Naive thymus-derived CD4-positive, alpha-beta T cell (primary cell): ENCODE results near the gene ACSF3. TPM values are rescaled to one million over a fixed set of nuclear protein-coding genes. Genes with fewer than 3 reads are reported as not detected.

ENCODE experiments used
- ATAC-seq: fragments of 150-1000 bp; cut with Tn5 transposase; 2 replicates; pipeline ENCODE4 v1.10.0; 2021; ENCODE audit warnings: mild to moderate bottlenecking, moderate library complexity
- CTCF ChIA-PET: fragments of 350-600 bp; sonication (Branson Sonifier 250); formaldehyde crosslinking; loops from one replicate; lab custom pipeline; 2021; ENCODE audit warnings: antibody characterized with exemption; lab: Charles Lee
- POLR2A ChIA-PET: fragments of 350-600 bp; sonication (Branson Sonifier 250); formaldehyde crosslinking; loops from one replicate; lab custom pipeline; 2021; ENCODE audit warnings: antibody characterized with exemption, inconsistent platforms; lab: Charles Lee
- DNase-seq, 9 donors: peaks; one replicate each; pipeline versions ENCODE4 v3.0.0 to v3.0.0-alpha.2; 2020 to 2022; ENCODE audit warnings: mixed read lengths in 1 of 9
- H3K27ac ChIP-seq: one replicate; pipeline ENCODE4 v1.7.0; 2013; ENCODE audit warnings: mild to moderate bottlenecking, low read depth, low read length, moderate library complexity
- H3K27me3 ChIP-seq, 2 donors: one replicate each; pipeline ENCODE4 v1.7.0; 2013; ENCODE audit warnings: low read length in 2 of 2, mild to moderate bottlenecking in 2 of 2, moderate library complexity in 2 of 2; ENCODE audit not compliant: control insufficient read depth in 2 of 2, insufficient read depth in 2 of 2
- H3K36me3 ChIP-seq, 3 experiments: 1 replicate in 2 of 3; 2 replicates in 1 of 3; pipeline ENCODE4 v1.7.0; 2013; ENCODE audit warnings: low read length in 3 of 3, mild to moderate bottlenecking in 3 of 3, moderate library complexity in 1 of 3; ENCODE audit not compliant: insufficient read depth in 3 of 3, control insufficient read depth in 2 of 3
- H3K4me1 ChIP-seq, 2 donors: one replicate each; pipeline ENCODE4 v1.7.0; 2013; ENCODE audit warnings: low read length in 2 of 2, mild to moderate bottlenecking in 2 of 2, moderate library complexity in 1 of 2; ENCODE audit not compliant: control insufficient read depth in 2 of 2, insufficient read depth in 2 of 2
- H3K4me3 ChIP-seq: 2 replicates; pipeline ENCODE4 v1.7.0; 2013; ENCODE audit warnings: mild to moderate bottlenecking, low read length
- H3K9me3 ChIP-seq, 3 experiments: 1 replicate in 2 of 3; 2 replicates in 1 of 3; pipeline ENCODE4 v1.7.0; 2013; ENCODE audit warnings: low read length in 3 of 3; ENCODE audit not compliant: control insufficient read depth in 2 of 3
- H3K27ac Mint-ChIP-seq, 9 donors: one replicate each; pipeline ENCODE4 v1.8.0; 2020 to 2022; ENCODE audit warnings: mixed read lengths in 9 of 9, mild to moderate bottlenecking in 8 of 9, moderate library complexity in 5 of 9, inconsistent platforms in 2 of 9
- H3K27me3 Mint-ChIP-seq, 5 donors: one replicate each; pipeline ENCODE4 v1.8.0; 2021 to 2022; ENCODE audit warnings: mixed read lengths in 5 of 5, mild to moderate bottlenecking in 1 of 5
- H3K36me3 Mint-ChIP-seq, 5 donors: one replicate each; pipeline ENCODE4 v1.8.0; 2020 to 2022; ENCODE audit warnings: mixed read lengths in 5 of 5, mild to moderate bottlenecking in 3 of 5, inconsistent platforms in 1 of 5
- H3K4me1 Mint-ChIP-seq, 7 donors: one replicate each; pipeline ENCODE4 v1.8.0; 2020 to 2022; ENCODE audit warnings: mixed read lengths in 7 of 7, mild to moderate bottlenecking in 3 of 7, inconsistent platforms in 1 of 7
- H3K4me3 Mint-ChIP-seq, 10 donors: one replicate each; pipeline ENCODE4 v1.8.0; 2020 to 2022; ENCODE audit warnings: mild to moderate bottlenecking in 10 of 10, mixed read lengths in 10 of 10, moderate library complexity in 6 of 10, inconsistent platforms in 2 of 10
- H3K9me3 Mint-ChIP-seq, 11 donors: one replicate each; pipeline ENCODE4 v1.8.0; 2020 to 2022; ENCODE audit warnings: mixed read lengths in 11 of 11, mild to moderate bottlenecking in 4 of 11, inconsistent platforms in 1 of 11, moderate library complexity in 1 of 11
- intact Hi-C, 2 donors: fragments of 100-400 bp; cut with micrococcal nuclease; formaldehyde crosslinking; loops; one replicate each; pipeline ENCODE4 v1.15.1; 2023
- polyA plus RNA-seq, 2 donors: library from polyadenylated mRNA; unstranded; fragments of 300-500 nt; fragmentation: Illumina TruSeq; gene quantifications; one replicate each; pipeline ENCODE4 v1.2.3, GENCODE V29; 2021
- total RNA-seq, 6 experiments: library from RNA in 5 of 6; stranded (reverse) in 5 of 6; gene quantifications; 1 replicate in 5 of 6; 2 replicates in 1 of 6; pipeline ENCODE4 v1.2.3 and lab custom pipeline; 2021 to 2026

Gene ACSF3
- total and polyA plus RNA-seq, 7 experiments from 2014 or later = 26.2 to 84.1 (median 68.5) TPM

DNA sequence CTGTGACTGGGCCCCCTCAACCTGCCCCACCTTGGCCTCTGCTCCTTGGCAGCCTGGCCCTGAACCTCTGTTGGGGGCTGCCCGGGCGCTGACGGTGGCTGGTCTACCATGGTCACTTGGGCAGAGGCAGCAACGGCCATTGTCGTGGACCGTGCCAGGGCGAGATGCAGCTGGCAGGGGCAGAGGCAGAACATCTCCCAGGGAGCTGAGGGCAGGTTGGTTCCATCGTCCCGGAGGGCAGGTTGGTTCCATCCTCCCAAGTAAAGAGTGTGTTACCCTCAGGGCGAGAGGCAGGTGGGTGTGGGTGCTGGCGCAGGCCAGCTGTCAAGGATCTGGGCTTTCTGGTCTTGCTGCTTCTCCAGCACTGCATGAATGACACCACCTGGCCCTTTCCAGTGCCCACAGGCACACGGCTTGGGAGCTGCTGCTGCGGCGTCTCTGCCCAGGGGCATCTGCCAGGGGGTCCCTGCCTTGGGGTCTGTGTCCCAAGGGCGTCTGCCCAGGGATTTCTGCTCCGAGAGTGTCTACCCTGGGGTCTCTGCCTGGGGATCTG, 12.0 kb downstream of the ACSF3 start:
- Histone ChIP-seq H3K9me3 (no peaks in the 10 kb centered on the region), H3K27me3 (no peaks in the 10 kb centered on the region), H3K4me1 (peaks cover 0 to 18% of the 10 kb centered on the region in 2 donors), H3K36me3 (peaks cover 0 to 73% (median 8%) of the 10 kb centered on the region in 3 experiments), H3K27ac (no peak overlapping the region), H3K4me3 (no peak overlapping the region)
- Mint-ChIP-seq H3K27ac (peak overlapping the region in 2 of 9 donors; percentile 10 to 56), H3K4me1 (peaks cover 21 to 51% (median 29%) of the 10 kb centered on the region in 7 donors), H3K4me3 (no peak overlapping the region), H3K9me3 (no peaks in the 10 kb centered on the region), H3K36me3 (peaks cover 11 to 54% (median 28%) of the 10 kb centered on the region in 5 donors), H3K27me3 (no peaks in the 10 kb centered on the region)
- ChIA-PET CTCF (interaction anchor here (0.7 kb wide), 1 partner anchor 37 kb away, joined by 3 read pairs; no protein-coding TSS in a partner anchor), POLR2A (interaction anchor here (1.2 to 1.5 kb wide), 2 partner anchors 13 to 18 kb away, joined by 3 read pairs; no protein-coding TSS in a partner anchor)
- DNase-seq (no peak), ATAC-seq (no peak)
- intact Hi-C loops = no loop called here

DNA sequence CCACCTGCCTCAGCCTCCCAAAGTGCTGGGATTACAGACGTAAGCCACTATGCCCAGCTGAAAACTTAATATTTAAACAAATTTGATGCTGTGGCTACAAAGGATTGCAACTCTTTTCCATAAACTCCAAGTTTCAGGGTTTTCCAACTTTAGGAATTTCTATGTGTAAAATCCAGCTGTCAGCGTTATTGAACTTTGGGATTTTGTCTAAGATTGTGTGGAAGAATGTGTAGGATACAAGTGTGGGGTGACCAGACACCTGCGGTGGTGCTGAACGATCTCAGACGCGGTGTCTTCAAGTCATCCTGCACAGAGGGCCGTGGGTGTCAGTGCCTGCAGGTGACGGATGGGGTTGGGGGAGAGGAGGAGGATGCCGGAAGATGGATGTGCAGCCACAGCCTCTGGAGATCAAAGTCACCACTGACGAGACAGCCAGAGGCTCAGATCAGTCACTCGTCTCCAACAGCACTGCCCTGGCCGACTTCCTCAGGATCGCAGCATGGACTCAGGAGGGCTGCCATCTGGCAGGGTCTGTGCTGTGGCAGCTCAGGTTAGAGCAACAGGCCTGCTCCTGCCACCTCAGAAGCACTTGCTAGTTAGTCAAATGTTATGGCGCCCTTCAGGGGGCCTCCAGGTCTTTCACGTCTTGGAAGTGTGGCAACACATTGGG, 13.0 kb downstream of the ACSF3 start:
- ATAC-seq = no peak
- H3K27me3 ChIP-seq = no peaks in the 10 kb centered on the region
- Mint-ChIP-seq H3K27ac (peak overlapping the region in 3 of 9 donors; percentile 30 to 82 (median 31)), H3K4me3 (peak overlapping the region in 2 of 10 donors; percentile 13 to 14), H3K36me3 (peaks cover 11 to 51% (median 25%) of the 10 kb centered on the region in 5 donors), H3K4me1 (peaks cover 17 to 43% (median 25%) of the 10 kb centered on the region in 7 donors), H3K27me3 (no peaks in the 10 kb centered on the region), H3K9me3 (no peaks in the 10 kb centered on the region)
- POLR2A ChIA-PET = interaction anchor here (1.2 kb wide), 1 partner anchor 17 kb away, joined by 3 read pairs; no protein-coding TSS in a partner anchor
- CTCF ChIA-PET = no interaction called here
- H3K9me3 ChIP-seq = no peaks in the 10 kb centered on the region
- intact Hi-C loops = no loop called here
- H3K4me1 ChIP-seq = peaks cover 0 to 14% of the 10 kb centered on the region in 2 donors
- H3K27ac ChIP-seq = no peak overlapping the region
- H3K36me3 ChIP-seq = peaks cover 0 to 73% (median 8%) of the 10 kb centered on the region in 3 experiments
- H3K4me3 ChIP-seq = no peak overlapping the region
- DNase-seq = no peak

DNA sequence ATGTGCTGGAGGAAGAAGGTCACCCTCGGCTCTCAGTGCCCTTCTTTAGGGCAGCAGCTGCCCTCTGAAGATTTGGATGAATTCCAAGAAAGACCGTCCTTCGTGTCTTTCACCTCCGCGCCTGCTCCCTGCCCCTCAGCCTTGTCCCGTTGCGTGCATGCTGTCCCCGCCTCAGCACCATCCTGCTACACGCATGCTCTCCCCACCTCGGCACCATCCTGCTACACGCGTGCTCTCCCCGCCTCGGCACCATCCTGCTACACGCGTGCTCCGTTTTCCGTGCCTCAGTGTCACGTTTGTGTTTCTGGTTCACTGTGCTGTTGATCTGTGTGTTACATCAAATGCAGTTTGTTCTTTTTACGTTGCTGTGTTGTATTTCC, 13.5 kb downstream of the ACSF3 start:
- peaks cover 11 to 48% (median 23%) of the 10 kb centered on the region in 5 donors for H3K36me3 Mint-ChIP-seq

DNA sequence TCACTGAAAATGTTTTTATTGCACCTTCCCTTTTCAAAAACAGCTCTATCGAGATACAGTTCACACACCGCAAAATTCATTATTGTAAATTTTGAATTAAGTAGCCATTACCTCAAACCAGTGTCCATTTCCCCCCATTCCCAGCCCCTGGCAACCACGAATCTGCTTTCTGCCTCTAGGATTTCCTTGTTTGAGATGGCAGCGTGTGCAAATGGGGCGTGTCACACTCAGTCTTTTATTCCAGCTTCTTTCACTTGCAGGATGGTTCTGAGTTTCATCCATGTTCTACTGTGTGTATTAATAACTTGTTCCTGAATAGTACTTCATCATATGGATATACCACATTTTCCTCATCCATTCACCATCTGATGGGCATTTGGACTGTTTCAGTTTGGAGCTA, 14.8 kb downstream of the ACSF3 start:
- no peak overlapping the region for H3K27ac ChIP-seq
- Mint-ChIP-seq H3K27ac (peak overlapping the region in 1 of 9 donors; percentile 25), H3K27me3 (no peaks in the 10 kb centered on the region), H3K9me3 (no peaks in the 10 kb centered on the region), H3K36me3 (peaks cover 7 to 37% (median 18%) of the 10 kb centered on the region in 5 donors), H3K4me3 (no peak overlapping the region), H3K4me1 (peaks cover 12 to 25% (median 17%) of the 10 kb centered on the region in 7 donors)
- H3K36me3 ChIP-seq = peaks cover 0 to 73% (median 8%) of the 10 kb centered on the region in 3 experiments
- DNase-seq = no peak
- H3K9me3 ChIP-seq = no peaks in the 10 kb centered on the region
- H3K27me3 ChIP-seq = no peaks in the 10 kb centered on the region
- H3K4me1 ChIP-seq = peaks cover 5 to 16% of the 10 kb centered on the region in 2 donors
- ATAC-seq = no peak
- ChIA-PET CTCF (no interaction called here), POLR2A (interaction anchor here (1.0 kb wide), 1 partner anchor 12 kb away, joined by 3 read pairs; no protein-coding TSS in a partner anchor)
- intact Hi-C loops = no loop called here
- H3K4me3 ChIP-seq = no peak overlapping the region

More for the DNA sequence above, 13.5 kb downstream of the ACSF3 start:
- ATAC-seq = no peak
- intact Hi-C loops = no loop called here
- DNase-seq = no peak
- no peak overlapping the region for H3K4me3 ChIP-seq
- peaks cover 0 to 10% of the 10 kb centered on the region in 2 donors for H3K4me1 ChIP-seq
- Mint-ChIP-seq H3K27me3 (no peaks in the 10 kb centered on the region), H3K9me3 (no peaks in the 10 kb centered on the region), H3K4me1 (peaks cover 14 to 37% (median 20%) of the 10 kb centered on the region in 7 donors), H3K27ac (peak overlapping the region in 3 of 9 donors; percentile 13 to 67 (median 61)), H3K4me3 (peak overlapping the region in 1 of 10 donors; percentile 4)
- H3K9me3 ChIP-seq = no peaks in the 10 kb centered on the region
- peaks cover 0 to 73% (median 11%) of the 10 kb centered on the region in 3 experiments for H3K36me3 ChIP-seq
- no peak overlapping the region for H3K27ac ChIP-seq
- ChIA-PET CTCF (no interaction called here), POLR2A (no interaction called here)
- H3K27me3 ChIP-seq = no peaks in the 10 kb centered on the region

DNA sequence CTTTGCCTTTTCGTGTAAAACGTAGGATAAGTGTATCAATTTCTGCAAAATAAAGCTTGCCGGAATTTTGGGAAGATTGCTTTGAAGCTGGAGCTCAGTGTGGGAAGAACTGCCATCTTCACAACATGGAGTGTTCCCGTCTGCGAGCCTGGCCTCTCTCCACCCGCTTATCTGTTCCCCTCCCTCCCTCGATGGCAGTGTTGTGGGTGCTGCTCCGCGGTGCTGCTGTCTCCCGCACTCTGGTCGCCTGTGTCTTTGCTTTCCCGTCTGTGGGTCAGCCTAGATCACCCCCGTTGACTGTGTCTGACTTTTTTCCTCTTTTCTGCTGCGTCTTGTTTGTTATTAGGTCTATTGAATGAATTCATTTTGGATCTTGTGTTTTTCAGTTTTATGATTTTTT, 17.0 kb downstream of the ACSF3 start:
- Histone ChIP-seq H3K4me3 (no peak overlapping the region), H3K27me3 (no peaks in the 10 kb centered on the region), H3K9me3 (no peaks in the 10 kb centered on the region), H3K4me1 (peaks cover 23 to 35% of the 10 kb centered on the region in 2 donors), H3K36me3 (peaks cover 0 to 54% (median 5%) of the 10 kb centered on the region in 3 experiments), H3K27ac (no peak overlapping the region)
- Mint-ChIP-seq H3K27me3 (no peaks in the 10 kb centered on the region), H3K36me3 (peaks cover 7 to 29% (median 23%) of the 10 kb centered on the region in 5 donors), H3K4me1 (peaks cover 25 to 43% (median 33%) of the 10 kb centered on the region in 7 donors), H3K4me3 (no peak overlapping the region), H3K9me3 (no peaks in the 10 kb centered on the region), H3K27ac (no peak overlapping the region)
- intact Hi-C loops = loop anchor here in 1 of 2 donors (10.0 kb wide), 1 partner anchor 536 kb away; the partner anchor contains the start of gene ZC3H18
- POLR2A ChIA-PET = interaction anchor here (0.8 to 1.9 kb wide), 3 partner anchors 11 to 17 kb away, joined by 3 to 7 read pairs (median 6); partner anchors contain the start of gene ACSF3
- ATAC-seq (no peak), DNase-seq (no peak)
- CTCF ChIA-PET = no interaction called here

DNA sequence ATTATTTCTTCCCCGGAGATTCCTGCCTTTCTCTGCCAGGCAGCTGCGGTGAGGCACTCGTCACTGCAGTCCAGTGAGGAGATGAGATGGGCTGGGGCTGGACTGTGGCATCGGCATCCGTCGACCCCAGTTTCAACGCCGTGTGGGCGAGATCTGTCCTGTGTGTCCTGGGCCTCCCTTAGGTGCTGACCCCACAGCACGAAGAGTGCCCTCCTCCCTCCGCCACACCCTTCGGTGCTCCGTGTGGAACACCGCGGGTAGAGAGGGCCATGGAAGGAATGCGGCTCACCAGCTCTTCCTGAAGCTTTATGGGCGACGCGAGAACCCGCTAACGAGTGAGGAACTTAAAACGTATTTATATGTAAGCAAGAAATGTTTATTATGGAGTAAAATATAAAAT, 17.6 kb downstream of the ACSF3 start:
- no peak overlapping the region for H3K27ac Mint-ChIP-seq
- Histone ChIP-seq H3K27me3 (no peaks in the 10 kb centered on the region), H3K27ac (no peak overlapping the region), H3K4me1 (peaks cover 29 to 41% of the 10 kb centered on the region in 2 donors), H3K9me3 (no peaks in the 10 kb centered on the region), H3K36me3 (peaks cover 0 to 49% (median 5%) of the 10 kb centered on the region in 3 experiments), H3K4me3 (no peak overlapping the region)
- ChIA-PET CTCF (interaction anchor here (0.6 kb wide), 1 partner anchor 105 kb away, joined by 3 read pairs; no protein-coding TSS in a partner anchor), POLR2A (interaction anchor here (0.8 to 1.8 kb wide), 4 partner anchors 11 to 18 kb away, joined by 3 to 6 read pairs (median 5); partner anchors contain the start of gene ACSF3)
- DNase-seq (no peak), ATAC-seq (no peak)
- no peak overlapping the region for H3K4me3 Mint-ChIP-seq
- intact Hi-C loops = loop anchor here in 1 of 2 donors (10.0 kb wide), 1 partner anchor 536 kb away; the partner anchor contains the start of gene ZC3H18
- peaks cover 7 to 29% (median 23%) of the 10 kb centered on the region in 5 donors for H3K36me3 Mint-ChIP-seq
- no peaks in the 10 kb centered on the region for H3K27me3 Mint-ChIP-seq
- peaks cover 31 to 49% (median 39%) of the 10 kb centered on the region in 7 donors for H3K4me1 Mint-ChIP-seq
- H3K9me3 Mint-ChIP-seq = no peaks in the 10 kb centered on the region
